SW 1271 (cell line): ENCODE measurements around the gene TLR1.
"Not testable (repeated sequence)": the region's sequence is repeated elsewhere in the genome, so short reads cannot be mapped to it uniquely, and the experiment has no call there.

Experiments
- DNase-seq, 2 experiments: peaks; one replicate each; lab custom pipeline; 2025; lab: John Stamatoyannopoulos, UW

Gene TLR1

DNA sequence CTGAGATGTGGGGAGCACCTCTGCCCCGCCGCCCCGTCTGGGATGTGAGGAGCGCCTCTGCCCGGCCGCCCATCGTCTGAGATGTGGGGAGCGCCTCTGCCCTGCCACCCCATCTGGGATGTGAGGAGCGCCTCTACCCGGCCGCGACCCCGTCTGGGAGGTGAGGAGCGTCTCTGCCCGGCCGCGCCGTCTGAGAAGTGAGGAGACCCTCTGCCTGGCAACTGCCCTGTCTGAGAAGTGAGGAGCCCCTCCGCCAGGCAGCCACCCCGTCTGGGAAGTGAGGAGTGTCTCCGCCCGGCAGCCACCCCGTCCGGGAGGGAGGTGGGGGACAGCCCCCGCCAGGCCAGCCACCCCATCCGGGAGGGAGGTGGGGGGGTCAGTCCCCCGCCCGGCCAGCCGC is 2.9 kb upstream of the TLR1 start:
- DNase-seq: not testable (repeated sequence)

DNA sequence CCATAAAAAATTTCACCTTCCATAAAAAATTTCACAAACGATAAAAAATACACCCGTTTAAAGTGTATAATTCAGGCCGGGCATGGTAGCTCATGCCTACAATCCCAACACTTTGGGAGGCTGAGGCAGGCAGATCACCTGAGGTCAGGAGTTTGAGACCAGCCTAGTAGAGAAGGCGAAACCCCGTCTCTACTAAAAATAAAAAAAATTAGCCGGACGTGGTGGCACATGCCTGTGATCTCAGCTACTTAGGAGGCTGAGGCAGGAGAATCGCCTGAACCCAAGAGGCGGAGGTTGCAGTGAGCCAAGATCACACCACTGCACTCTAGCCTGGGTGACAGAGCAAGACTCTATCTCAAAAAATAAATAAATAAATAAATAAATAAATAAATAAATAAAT is 1.7 kb upstream of the TLR1 start:
- not testable (repeated sequence) for DNase-seq

DNA sequence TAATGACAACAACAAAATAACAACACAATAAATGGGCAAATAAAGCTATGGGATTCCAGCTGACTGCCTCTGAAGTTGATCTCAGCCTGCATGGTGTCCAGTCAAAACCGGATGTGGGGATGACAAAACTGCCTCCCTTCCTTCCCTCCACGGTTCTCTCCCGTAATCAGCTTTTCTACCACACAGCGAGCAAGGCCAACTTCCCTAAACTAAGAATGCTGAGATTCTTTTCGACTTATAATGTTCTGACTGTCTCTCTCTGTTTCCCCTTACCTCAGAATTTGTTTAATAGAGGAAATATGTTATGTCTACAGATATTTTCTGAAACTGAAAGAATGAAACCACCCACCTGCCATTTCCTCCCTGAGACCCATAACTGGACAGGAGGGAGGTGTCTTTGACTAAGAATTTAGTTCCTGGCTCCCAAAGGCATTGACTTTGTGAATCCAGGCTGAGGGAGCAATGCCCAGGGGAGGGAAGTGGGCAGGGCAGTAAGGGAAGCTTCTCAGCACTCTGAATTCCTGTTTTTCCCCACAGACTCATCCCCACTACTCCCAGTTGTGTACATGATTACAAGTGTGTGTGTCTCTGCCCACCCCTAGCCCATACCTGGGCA is 1.0 kb upstream of the TLR1 start:
- DNase-seq: peak in 1 of 2 experiments; percentile 4

DNA sequence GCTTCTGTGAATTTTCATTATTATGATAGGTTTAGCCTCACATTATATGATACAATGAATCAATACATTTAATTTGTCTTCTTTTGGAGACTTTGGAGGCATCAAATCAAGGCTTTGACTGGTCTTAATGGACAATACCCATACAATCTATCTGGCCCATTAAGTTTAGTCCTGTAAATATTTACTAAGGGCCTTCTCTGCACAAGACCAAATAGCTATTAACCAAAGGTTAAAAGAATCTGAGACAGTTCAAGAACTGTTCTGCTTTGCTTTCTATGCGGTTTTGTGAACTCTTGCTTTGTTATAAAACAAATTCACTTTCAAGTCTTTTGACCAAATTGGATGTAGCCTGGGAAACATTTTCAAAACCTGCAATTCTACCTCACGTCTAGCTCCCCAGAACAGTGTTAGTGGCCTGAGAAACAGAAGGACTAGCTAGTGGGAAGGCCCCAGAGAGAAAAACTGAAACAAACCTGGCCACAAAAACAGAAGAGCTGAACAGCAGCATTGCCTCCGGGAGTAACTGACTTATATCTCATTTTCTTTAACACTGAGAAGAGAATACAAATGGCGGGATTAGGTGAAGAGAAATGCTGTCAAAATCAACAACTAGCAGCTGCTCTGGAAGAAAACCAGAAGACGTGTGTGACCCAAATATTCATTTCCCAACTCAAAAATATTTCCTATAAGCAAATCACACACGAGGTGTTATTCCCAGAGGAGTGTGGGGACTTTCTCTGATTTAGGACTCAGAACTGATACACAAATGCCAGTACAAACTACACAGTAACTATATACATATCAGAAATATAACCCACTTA is 548 bp downstream of the TLR1 start:
- DNase-seq: no peak

DNA sequence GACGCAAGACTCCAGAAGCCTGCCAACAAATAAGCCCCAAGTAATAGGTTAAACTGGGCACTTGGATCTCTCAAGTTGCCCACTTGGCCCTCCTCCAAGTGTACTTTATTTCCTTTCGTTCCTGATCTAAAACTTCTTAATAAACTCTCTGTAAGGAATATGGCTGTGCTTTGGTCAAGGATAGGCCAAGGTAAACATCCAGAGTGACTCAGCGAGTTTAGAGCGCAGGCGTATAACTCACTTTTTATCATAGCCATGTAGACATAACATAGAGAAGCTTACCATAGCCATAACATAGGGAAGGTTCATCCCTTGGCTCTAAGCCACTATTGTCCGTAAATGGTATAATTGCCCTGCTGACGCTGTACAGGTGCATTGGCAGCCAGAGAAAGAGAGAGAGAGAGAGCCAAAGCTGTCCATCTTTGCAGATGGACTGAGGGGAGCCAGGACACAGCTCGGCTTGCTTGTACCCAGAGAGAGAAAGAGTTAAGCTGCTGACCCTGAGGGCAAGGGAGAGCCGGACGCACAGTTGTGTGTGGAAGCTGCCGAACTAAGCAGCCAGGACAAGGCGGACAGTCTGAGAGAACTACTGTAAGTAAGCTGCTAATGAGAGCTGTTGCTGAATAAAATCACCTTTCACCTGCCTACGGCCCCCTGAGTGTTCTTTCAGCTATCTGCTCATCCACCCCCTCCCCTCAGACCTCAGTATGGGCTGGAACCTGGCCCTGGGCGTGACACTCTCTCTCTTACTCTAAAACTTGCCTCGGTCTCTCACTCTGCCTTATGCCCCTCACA is 1.8 kb downstream of the TLR1 start:
- no peak for DNase-seq

DNA sequence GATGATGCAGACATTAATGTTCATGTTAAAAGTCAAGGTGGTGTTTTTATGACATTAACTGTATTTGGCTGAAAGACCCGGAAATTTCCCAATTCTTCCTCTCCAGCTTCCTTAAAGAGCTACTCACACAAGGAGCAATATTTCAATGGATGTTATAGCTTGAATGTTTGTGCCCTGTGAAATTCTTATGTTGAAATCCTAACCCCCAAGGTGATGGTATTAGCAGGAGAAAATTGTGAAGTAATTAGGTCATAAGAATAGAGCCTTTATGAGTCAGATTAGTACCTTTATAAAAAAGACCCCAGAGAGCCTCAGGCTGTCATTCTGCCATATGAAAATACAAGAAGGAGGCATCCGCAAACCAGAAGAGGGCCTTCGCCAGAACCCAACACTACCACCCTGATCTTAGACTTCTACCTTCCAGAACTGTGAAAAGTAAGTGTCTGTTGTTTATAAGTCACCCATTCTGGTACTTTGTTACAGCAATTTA is 3.6 kb downstream of the TLR1 start:
- DNase-seq: no peak

DNA sequence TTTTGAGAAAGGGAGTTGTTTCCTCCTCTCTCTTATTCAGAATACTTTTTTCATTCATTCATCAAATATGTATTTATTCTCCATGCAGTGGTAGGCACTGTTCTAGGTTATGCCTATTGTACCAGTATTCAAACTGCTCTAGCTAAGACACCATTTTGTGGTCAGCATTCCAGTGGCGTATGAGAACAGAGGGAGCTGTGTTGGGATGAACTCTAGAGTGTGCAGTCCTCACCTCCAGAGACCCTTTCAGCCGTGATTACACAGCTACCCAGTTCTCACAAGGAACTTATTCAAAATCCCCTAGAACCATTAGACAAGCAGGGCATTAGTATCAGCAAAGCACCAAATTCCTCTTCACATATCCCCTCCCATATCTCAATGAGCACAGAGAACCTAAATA is 4.2 kb downstream of the TLR1 start:
- DNase-seq: no peak

DNA sequence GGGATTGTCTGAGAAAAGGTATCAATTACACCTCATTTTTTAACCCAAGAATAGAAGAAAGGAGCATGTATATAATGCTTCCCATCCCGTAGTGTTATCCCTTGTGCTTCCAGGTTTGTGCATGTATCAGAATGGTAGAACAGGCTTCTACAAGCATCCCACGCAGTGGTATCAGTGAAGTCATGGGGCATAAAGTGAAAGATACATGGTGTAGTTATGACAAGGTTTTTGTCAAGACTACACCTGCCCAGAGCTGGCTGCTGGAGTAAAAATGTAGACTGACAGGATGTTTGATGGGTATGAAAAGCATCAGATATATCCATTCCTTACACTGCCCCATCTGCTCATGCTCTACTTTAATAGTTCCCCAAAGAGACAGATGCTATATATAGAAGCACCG is 9.5 kb downstream of the TLR1 start:
- no peak for DNase-seq

DNA sequence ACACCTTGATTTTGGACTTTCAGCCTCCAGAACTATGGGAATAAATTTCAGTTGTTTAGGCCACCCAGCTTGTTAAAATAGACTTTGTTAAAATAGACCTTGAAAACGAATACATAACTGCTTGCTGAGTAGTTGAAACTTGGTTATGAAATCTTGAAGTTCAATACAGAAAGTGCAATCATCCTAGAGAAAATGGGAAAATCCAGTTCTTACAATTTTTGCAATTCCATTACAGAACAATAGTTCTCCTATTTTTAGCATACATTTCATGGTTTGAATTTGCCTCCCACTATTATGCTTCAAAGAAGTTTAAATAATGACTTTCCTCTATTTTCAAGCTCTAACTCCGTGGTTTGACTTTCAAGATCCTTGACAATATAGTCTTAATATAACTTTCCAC is 10.5 kb downstream of the TLR1 start:
- DNase-seq: no peak

DNA sequence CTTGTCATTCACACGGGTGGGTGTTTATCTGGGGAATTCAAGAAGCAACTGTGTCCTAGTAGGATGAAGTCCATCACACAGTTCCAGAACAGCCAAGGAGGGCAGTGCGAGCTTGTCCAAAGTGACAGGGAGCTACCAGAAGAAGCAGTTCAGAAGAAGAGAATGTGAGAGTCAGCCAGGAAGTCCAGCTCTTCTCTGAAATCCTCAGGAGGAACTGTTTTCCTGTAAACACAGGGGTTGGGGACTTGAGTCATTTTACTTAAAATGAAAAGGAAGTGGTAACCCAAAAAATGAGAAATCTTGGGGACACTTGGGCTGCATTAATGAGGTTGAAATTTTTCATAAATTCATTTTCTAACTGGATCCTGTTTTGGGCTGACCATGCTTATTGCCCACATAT is 13.6 kb downstream of the TLR1 start:
- DNase-seq: no peak

DNA sequence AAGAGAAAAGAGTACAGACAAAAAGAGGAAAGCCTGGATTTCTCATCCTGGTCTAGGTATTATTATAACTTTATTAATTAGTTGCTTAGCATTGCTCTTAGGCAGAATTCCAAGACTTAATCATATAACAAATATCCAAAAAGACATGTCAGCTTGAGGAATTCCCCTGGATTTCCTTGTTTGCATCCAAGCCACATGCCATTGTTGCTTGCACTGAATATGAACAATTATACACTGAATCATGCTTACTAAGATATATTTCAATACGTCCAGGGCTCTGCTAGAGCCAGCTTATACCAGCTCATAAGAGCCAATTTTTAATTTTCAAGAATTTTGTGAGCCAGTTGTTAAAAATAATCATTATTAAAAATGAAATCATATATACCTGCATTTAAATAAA is 16.3 kb downstream of the TLR1 start:
- no peak for DNase-seq

DNA sequence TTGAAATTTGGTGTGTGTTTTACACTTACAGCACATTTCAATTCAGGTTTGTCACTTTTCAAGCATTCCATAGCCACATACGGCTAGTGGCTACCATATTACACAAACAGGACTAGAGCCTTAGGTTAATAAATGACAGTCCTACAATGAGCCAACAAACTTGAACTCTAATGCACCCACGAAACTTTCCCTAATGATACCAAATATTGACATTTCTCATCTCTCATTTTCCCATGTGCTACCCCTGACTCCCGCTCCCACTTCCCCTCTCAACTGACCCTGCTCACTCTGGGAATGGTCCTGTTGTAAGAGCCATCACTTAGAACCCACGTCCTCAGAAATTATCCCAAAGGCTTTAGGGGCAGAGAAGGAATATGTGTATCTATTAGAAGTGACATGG is 16.9 kb downstream of the TLR1 start:
- DNase-seq: no peak

DNA sequence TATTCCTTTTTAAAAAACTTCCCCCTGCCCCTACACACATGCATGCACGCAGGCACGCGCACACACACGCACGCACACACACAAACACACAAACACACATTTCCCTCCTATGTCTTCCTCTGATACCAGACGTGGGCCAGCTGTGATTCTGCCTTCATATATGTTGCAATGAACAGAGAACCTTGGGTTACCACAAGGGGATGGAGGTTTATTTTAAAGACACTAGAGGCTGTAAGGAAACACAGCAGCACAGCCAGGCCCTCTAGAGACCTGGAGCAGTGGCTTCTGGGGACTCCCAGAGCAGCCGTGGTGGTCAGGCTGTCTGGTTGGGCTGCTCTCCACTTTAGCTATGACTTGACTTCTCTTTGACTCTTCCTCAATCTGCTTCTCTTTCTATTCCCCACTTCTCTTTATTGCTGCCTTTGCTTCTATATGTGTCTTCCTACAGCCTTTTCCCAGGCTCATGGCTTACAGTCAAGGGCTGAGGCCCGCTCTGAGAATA is 18.6 kb downstream of the TLR1 start:
- no peak for DNase-seq

DNA sequence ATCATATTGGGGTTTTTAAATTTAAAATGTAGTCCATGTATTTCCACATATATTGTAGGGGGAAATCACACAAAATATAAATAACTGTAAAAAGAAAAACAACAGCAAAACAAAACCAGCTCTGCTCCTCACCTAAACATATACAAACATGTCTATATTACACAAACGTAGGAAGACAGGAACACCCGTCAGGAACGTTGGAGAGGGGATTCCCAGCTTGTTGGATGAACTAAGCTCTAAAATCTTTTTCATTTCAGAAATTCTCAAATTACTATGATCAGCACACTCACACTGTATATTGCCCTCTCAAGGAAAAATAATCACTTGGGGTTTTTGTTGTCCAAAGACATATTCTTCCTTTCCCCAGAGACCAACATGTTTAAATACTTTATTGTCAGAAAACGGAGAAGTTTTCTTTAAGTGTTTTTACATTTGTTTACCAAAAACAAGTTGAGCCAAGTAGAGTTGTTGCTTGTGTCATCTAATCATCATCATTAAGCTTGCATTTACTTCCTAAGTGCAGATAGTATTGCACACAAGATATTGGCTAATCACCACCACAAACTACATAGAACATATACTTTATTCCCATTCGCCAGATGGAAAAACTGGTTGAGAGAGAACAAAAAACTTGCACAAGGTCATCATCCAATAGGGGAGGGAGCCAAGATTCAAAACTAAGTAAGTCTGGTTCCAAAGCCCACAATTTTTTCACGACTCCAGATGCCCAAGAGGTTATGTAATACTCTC is 19.4 kb downstream of the TLR1 start:
- DNase-seq: no peak

DNA sequence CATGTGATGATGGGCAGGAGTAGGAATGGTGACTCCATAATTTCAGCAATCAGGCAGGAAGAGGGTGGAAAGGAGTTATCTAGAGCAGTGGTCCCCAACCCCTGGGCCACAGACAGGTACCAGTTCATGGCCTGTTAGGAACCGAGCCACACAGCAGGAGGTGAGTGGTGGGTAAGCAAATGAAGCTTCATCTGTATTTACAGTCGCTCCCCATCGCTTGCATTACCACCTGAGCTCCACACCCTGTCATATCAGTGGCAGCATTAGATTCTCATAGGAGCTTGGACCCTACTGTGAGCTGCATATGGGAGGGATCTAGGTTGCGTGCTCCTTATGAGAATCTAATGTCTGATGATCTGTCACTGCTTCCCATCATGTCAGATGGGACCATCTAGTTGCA is 20.4 kb downstream of the TLR1 start:
- no peak for DNase-seq

DNA sequence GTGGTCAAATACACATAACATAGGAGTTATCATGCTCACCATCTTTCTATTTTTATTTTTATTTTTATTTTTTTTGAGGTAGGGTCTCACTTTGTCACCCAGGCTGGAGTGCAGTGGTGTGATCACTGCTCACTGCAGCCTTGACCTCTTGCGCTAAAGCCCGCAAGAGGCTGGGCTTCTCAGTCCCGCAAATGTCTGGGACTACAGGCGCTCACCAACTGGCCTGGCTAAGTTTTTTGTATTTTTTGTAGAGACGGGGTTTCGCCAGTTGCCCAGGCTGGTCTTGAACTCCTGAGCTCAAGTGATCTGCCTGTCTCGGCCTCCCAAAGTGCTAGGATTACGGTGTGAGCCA is 21.5 kb downstream of the TLR1 start:
- DNase-seq: no peak

DNA sequence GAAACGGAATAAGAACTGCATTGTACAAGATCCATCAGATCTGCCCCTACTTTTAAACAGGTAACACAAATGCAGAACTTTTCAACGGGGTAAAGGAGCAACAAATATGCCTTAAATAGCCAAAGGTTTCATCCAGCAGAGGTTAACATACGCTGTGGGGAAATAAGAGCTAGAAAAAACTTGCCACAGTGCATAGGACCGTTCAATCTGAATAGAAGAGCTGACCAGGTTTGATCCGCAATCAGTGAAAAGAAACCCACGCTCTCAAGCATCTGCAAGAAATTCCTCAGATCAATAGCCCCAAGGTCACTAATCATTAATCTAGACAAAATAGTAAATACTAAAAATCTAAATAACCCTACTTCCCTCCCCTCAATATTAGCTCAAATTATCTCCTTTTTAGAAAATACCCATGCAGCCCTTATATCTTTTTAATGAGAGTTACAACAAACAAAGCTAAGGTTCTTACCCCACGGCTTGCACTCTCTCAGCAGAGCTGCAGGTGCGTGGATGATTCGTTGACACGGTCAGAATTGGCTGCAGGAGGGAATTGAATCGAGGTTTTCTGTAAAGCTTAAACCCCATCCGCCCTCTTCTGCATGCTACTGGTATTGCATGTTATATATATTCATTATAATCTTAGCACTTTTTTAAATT is 22.0 kb downstream of the TLR1 start, which contains the start of gene TLR10:
TSS of gene TLR10 (minus strand) at position 539 of the 657 bp plus-strand sequence. CDS start 7,400 bp downstream, outside the sequence.
- peak in 1 of 2 experiments; percentile 55 for DNase-seq

DNA sequence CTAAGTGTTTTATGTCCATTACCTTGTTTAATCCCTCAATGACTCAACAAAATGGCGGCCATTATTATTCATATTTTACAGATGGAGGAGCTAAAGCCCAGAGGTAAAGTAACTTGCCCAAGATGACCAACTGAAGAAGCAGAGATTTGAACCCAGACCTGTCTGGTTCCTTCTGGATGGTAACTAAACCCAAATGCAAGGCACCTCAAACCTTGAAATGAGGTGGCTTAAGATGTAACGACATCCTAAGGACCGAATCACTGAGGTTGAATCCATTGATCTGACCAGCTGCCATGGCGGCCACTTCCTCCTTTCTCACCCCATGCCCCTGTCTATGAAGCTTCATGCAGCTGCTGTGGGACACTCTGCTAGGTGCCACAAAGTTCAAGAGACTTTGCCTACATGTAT is 22.7 kb downstream of the TLR1 start:
- DNase-seq: no peak

DNA sequence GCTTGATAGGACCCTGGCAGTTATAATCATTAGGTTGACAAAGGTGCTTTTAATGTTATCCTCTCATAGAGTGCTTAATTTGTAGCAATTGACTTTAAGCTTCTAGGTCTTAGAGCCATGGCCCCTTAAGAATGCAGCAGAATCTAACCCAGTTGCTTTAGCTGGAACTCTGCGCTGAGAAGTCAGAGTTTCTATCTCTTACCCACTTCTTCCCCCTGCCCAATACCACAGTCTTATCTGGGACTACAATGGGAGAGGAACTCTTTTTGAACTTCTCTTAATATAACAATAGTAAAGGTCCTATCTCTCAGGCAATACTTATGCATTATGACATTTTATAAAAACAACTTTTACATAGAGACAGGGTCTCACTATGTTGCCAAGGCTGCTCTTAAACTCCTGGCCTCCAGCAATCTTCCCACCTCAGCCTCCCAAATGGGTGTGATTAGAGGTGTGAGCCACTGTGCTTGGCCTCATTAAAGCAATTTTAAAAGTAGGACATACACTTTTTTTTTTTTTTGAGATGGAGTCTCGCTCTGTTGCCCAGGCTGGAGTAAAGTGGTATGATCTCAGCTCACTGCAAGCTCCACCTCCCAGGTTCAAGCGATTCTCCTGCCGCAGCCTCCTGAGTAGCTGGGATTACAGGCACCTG is 23.6 kb downstream of the TLR1 start:
- DNase-seq: no peak

DNA sequence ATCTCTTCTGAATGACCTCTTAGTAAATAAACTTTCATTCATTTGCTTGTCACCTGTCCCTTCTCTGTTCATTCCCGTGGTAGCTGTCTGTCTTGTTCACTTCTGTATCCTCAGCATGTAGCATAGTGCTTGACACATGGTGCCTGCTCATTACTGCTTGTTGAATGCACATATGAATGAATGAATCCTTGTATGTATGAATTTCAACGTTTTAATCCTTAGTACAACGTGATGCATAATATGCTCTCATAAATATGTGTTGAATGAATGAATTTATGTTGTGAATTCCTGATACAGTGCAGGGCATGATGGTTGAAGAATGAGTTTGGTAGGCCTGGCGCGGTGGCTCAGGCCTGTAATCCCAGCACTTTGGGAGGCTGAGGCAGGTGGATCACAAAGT is 24.8 kb downstream of the TLR1 start:
- DNase-seq: no peak

DNA sequence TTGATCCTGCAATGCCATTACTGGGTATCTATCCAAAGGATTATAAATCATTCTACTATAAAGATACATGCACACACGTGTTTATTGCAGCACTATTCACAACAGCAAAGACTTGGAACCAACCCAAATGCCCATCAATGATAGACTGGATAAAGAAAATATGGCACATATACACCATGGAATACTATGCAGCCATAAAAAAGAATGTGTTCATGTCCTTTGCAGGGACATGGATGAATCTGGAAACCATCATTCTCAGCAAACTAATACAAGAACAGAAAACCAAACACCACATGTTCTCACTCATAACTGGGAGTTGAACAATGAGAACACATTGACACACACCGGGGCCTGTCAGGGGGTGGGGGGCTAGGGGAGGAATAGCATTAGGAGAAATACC is 26.7 kb downstream of the TLR1 start:
- not testable (repeated sequence) for DNase-seq
